ENCODE measurements around the gene AHI1. TPM values are rescaled to one million over a fixed set of nuclear protein-coding genes. Genes with fewer than 3 reads are reported as not detected.

AHI1 gene
- polyA plus RNA-seq, 1 donor (not counting 4 experiments of a cell fraction or from before 2014, with no cell fraction given), result 7.0 TPM

- Histone ChIP-seq H3K79me2 (ENCODE audit: control insufficient read depth, insufficient read depth, low read length) (no peaks in the 10 kb centered on the region), H3K27me3 (ENCODE audit: control insufficient read depth, extremely low read depth, insufficient read depth, low read length) (no peaks in the 10 kb centered on the region), H3K4me3 (ENCODE audit: control insufficient read depth in 2 of 3, extremely low read depth in 1 of 3, insufficient read depth in 2 of 3, low read depth in 1 of 3, low read length in 3 of 3) (no peak overlapping the region), H2AFZ (ENCODE audit: control insufficient read depth, low read length) (no peak overlapping the region), H3K9me3 (ENCODE audit: control insufficient read depth, low read depth, low read length) (no peaks in the 10 kb centered on the region), H3K4me2 (ENCODE audit: control insufficient read depth, extremely low read depth, insufficient read depth, low read depth, low read length) (no peak overlapping the region), H3K36me3 (ENCODE audit: control insufficient read depth in 2 of 2, extremely low read depth in 1 of 2, insufficient read depth in 2 of 2, low read length in 2 of 2) (no peaks in the 10 kb centered on the region), H3K27ac (ENCODE audit: control insufficient read depth, insufficient read depth, low read length) (no peak overlapping the region), H4K20me1 (ENCODE audit: control insufficient read depth, extremely low read depth, insufficient read depth, low read length) (no peaks in the 10 kb centered on the region), H3K9me1 (ENCODE audit: control insufficient read depth, extremely low read depth, insufficient read depth, low read length) (no peaks in the 10 kb centered on the region), H3K4me1 (ENCODE audit: control insufficient read depth, extremely low read depth, insufficient read depth, low read length) (no peaks in the 10 kb centered on the region), H3K9ac (ENCODE audit: control insufficient read depth, extremely low read depth, insufficient read depth, low read length) (no peak overlapping the region)
- FAIRE-seq (no peak), DNase-seq (ENCODE audit: low read depth, low spot score) (no peak)
- dilution Hi-C loops (cut with MboI; ENCODE audit: extremely low pct_ligation_motif_present, low sequenced_read_pairs), result no loop called here
- TF ChIP-seq EZH2 (IDR thresholded peaks at IDR 0.05; ENCODE audit: low read length) (no peak), CTCF (optimal IDR thresholded peaks at IDR 0.05 in 1 of 3, IDR thresholded peaks at IDR 0.05 in 1 of 3, conservative IDR thresholded peaks at IDR 0.05 in 1 of 3; ENCODE audit: extremely low read depth in 1 of 3, insufficient read depth in 2 of 3, low read length in 3 of 3) (no peak)
These were observed 21.8 kb upstream of the AHI1 start for GRCh38 chr6:135519348-135519747.

DNA sequence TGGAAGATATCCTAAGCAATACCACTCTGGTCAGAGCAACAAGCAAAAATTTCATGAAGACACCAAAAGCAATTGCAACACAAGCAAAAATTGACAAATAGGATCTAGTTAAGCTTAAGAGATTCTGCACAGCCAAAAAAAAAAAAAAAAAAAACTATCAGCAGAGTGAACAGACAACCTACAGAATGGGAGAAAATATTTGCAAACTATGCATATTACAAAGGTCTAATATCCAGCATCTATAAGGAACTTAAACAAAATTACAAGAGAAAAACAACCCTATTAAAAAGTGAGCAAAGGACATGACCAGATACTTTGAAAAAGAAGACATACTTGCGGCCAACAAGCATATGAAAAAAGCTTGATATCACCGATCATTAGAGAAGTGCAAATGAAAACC is 20.0 kb upstream of the AHI1 start:
- no peak for DNase-seq (ENCODE audit: low read depth, low spot score)
- no peaks in the 10 kb centered on the region for H4K20me1 ChIP-seq (ENCODE audit: control insufficient read depth, extremely low read depth, insufficient read depth, low read length)
- no peaks in the 10 kb centered on the region for H3K79me2 ChIP-seq (ENCODE audit: control insufficient read depth, insufficient read depth, low read length)
- H2AFZ ChIP-seq (ENCODE audit: control insufficient read depth, low read length), result no peak overlapping the region
- dilution Hi-C loops (cut with MboI; ENCODE audit: extremely low pct_ligation_motif_present, low sequenced_read_pairs), result no loop called here
- H3K36me3 ChIP-seq (ENCODE audit: control insufficient read depth in 2 of 2, extremely low read depth in 1 of 2, insufficient read depth in 2 of 2, low read length in 2 of 2), result no peaks in the 10 kb centered on the region
- no peaks in the 10 kb centered on the region for H3K27me3 ChIP-seq (ENCODE audit: control insufficient read depth, extremely low read depth, insufficient read depth, low read length)
- H3K27ac ChIP-seq (ENCODE audit: control insufficient read depth, insufficient read depth, low read length), result no peak overlapping the region
- H3K4me1 ChIP-seq (ENCODE audit: control insufficient read depth, extremely low read depth, insufficient read depth, low read length), result no peaks in the 10 kb centered on the region
- H3K4me2 ChIP-seq (ENCODE audit: control insufficient read depth, extremely low read depth, insufficient read depth, low read depth, low read length), result no peak overlapping the region
- H3K4me3 ChIP-seq (ENCODE audit: control insufficient read depth in 2 of 3, extremely low read depth in 1 of 3, insufficient read depth in 2 of 3, low read depth in 1 of 3, low read length in 3 of 3), result no peak overlapping the region
- no peaks in the 10 kb centered on the region for H3K9me1 ChIP-seq (ENCODE audit: control insufficient read depth, extremely low read depth, insufficient read depth, low read length)
- no peak for TF ChIP-seq EZH2 (IDR thresholded peaks at IDR 0.05; ENCODE audit: low read length)
- TF ChIP-seq CTCF (optimal IDR thresholded peaks at IDR 0.05 in 1 of 3, IDR thresholded peaks at IDR 0.05 in 1 of 3, conservative IDR thresholded peaks at IDR 0.05 in 1 of 3; ENCODE audit: extremely low read depth in 1 of 3, insufficient read depth in 2 of 3, low read length in 3 of 3), result no peak
- no peak overlapping the region for H3K9ac ChIP-seq (ENCODE audit: control insufficient read depth, extremely low read depth, insufficient read depth, low read length)
- H3K9me3 ChIP-seq (ENCODE audit: control insufficient read depth, low read depth, low read length), result no peaks in the 10 kb centered on the region
- FAIRE-seq, result no peak

Data from keratinocyte (primary cell).